Fibroblast of lung (primary cell): ENCODE data around the gene ANKS1A. TPM values are rescaled to one million over a fixed set of nuclear protein-coding genes. Genes with fewer than 3 reads are reported as not detected.

ENCODE experiments used
- DNase-seq, 2 donors: peaks; one replicate each; pipeline versions ENCODE4 v3.0.0 to v3.0.0-alpha.2; 2010; ENCODE audit warnings: low read depth in 2 of 2
- H2AFZ ChIP-seq: 2 replicates; pipeline ENCODE4 v1.5.1; 2012; ENCODE audit warnings: low read length, control low read depth, inconsistent platforms
- H3K27ac ChIP-seq: 2 replicates; pipeline ENCODE4 v1.5.1; 2011; ENCODE audit warnings: low read length, control low read depth; ENCODE audit not compliant: insufficient read depth
- H3K27me3 ChIP-seq: 2 replicates; pipeline ENCODE4 v1.5.1; 2011; ENCODE audit warnings: mild to moderate bottlenecking, low read length; ENCODE audit not compliant: control insufficient read depth, insufficient read depth
- H3K36me3 ChIP-seq: 2 replicates; pipeline ENCODE4 v1.5.1; 2011; ENCODE audit warnings: low read length; ENCODE audit not compliant: control insufficient read depth, insufficient read depth
- H3K4me1 ChIP-seq: 2 replicates; pipeline ENCODE4 v1.5.1; 2011; ENCODE audit warnings: low read length; ENCODE audit not compliant: control insufficient read depth, insufficient read depth; ENCODE audit errors: extremely low read depth
- H3K4me2 ChIP-seq: 2 replicates; pipeline ENCODE4 v1.5.1; 2011; ENCODE audit warnings: low read length, control low read depth; ENCODE audit not compliant: insufficient read depth; ENCODE audit errors: extremely low read depth
- H3K4me3 ChIP-seq, 4 experiments: fragments of 200-600 bp in 1 of 4; sonication (generic) in 1 of 4; replicated peaks in 1 of 4; 2 replicates each; pipeline ENCODE4 v1.5.1; 2011 to 2016; ENCODE audit warnings: low read length in 4 of 4, low read depth in 3 of 4, mild to moderate bottlenecking in 3 of 4, control low read depth in 2 of 4, inconsistent platforms in 1 of 4, mixed read lengths in 1 of 4; ENCODE audit not compliant: insufficient read depth in 1 of 4; ENCODE audit errors: control extremely low read depth in 1 of 4
- H3K79me2 ChIP-seq: 2 replicates; pipeline ENCODE4 v1.5.1; 2012; ENCODE audit warnings: mild to moderate bottlenecking, low read length, inconsistent platforms; ENCODE audit not compliant: control insufficient read depth, insufficient read depth
- H3K9ac ChIP-seq: 2 replicates; pipeline ENCODE4 v1.5.1; 2011; ENCODE audit warnings: mild to moderate bottlenecking, low read length, control low read depth; ENCODE audit not compliant: insufficient read depth
- H3K9me3 ChIP-seq: 2 replicates; pipeline ENCODE4 v1.5.1; 2012; ENCODE audit warnings: low read depth, low read length; ENCODE audit not compliant: control insufficient read depth, insufficient read depth
- H4K20me1 ChIP-seq: 2 replicates; pipeline ENCODE4 v1.5.1; 2011; ENCODE audit warnings: low read length; ENCODE audit not compliant: control insufficient read depth, insufficient read depth; ENCODE audit errors: extremely low read depth
- CTCF ChIP-seq, 2 donors: IDR thresholded peaks in 1 of 2; conservative IDR thresholded peaks in 1 of 2; 1 replicate in 1 of 2; 2 replicates in 1 of 2; pipeline ENCODE4 v1.5.1; 2011 to 2012; ENCODE audit warnings: low read length in 2 of 2, control low read depth in 1 of 2, inconsistent platforms in 1 of 2, low read depth in 1 of 2, mild to moderate bottlenecking in 1 of 2
- EZH2 ChIP-seq: IDR thresholded peaks from 2 replicates; pipeline ENCODE4 v1.5.1; 2012; ENCODE audit warnings: low read length, control low read depth, mild to moderate bottlenecking; ENCODE audit errors: missing control alignments
- polyA plus RNA-seq, 2 donors: library from polyadenylated mRNA; depleted of rRNA in 1 of 2; stranded (reverse) in 1 of 2; unstranded in 1 of 2; fragments of >200 nt; gene quantifications; 2 replicates each; pipeline ENCODE4 v1.2.1, GENCODE V29; 2011 to 2012; ENCODE audit warnings: missing spikeins in 1 of 2
- total RNA-seq: library from RNA; depleted of rRNA; stranded (reverse); fragments of >200 nt; gene quantifications from 2 replicates; pipeline ENCODE4 v1.2.1, GENCODE V29; 2014

ANKS1A gene
- total and polyA plus RNA-seq, 2 donors (not counting 1 experiment from before 2014, with no cell fraction given): 3.6 to 7.8 TPM

GRCh38 chr6:34938268-34938667, 49.2 kb downstream of the ANKS1A start:
- Histone ChIP-seq H3K27me3 (no peaks in the 10 kb centered on the region), H4K20me1 (no peaks in the 10 kb centered on the region), H3K4me2 (no peak overlapping the region), H3K4me3 (no peak overlapping the region), H2AFZ (no peak overlapping the region), H3K36me3 (no peaks in the 10 kb centered on the region), H3K79me2 (no peaks in the 10 kb centered on the region), H3K4me1 (no peaks in the 10 kb centered on the region), H3K9ac (no peak overlapping the region), H3K9me3 (no peaks in the 10 kb centered on the region), H3K27ac (no peak overlapping the region)
- no peak for DNase-seq
- TF ChIP-seq EZH2 (no peak), CTCF (conservative IDR thresholded peaks at IDR 0.05 in 1 of 2, IDR thresholded peaks at IDR 0.05 in 1 of 2; ENCODE audit: low read depth in 1 of 2, low read length in 2 of 2) (no peak)

GRCh38 chr6:34940030-34940434, 51.0 kb downstream of the ANKS1A start:
- no peak overlapping the region for H3K27ac ChIP-seq
- TF ChIP-seq CTCF (conservative IDR thresholded peaks at IDR 0.05 in 1 of 2, IDR thresholded peaks at IDR 0.05 in 1 of 2; ENCODE audit: low read depth in 1 of 2, low read length in 2 of 2) (no peak), EZH2 (no peak)
- no peak overlapping the region for H2AFZ ChIP-seq
- no peaks in the 10 kb centered on the region for H3K36me3 ChIP-seq
- peak in 1 of 2 donors; percentile 33 for DNase-seq
- H3K9ac ChIP-seq: no peak overlapping the region
- H3K79me2 ChIP-seq: no peaks in the 10 kb centered on the region
- no peaks in the 10 kb centered on the region for H4K20me1 ChIP-seq
- H3K4me2 ChIP-seq: no peak overlapping the region
- H3K27me3 ChIP-seq: no peaks in the 10 kb centered on the region
- H3K4me3 ChIP-seq: no peak overlapping the region
- H3K4me1 ChIP-seq: no peaks in the 10 kb centered on the region
- H3K9me3 ChIP-seq: no peaks in the 10 kb centered on the region

- H3K9me3 ChIP-seq: no peaks in the 10 kb centered on the region
- H3K4me2 ChIP-seq: no peak overlapping the region
- no peaks in the 10 kb centered on the region for H4K20me1 ChIP-seq
- no peak overlapping the region for H3K9ac ChIP-seq
- no peaks in the 10 kb centered on the region for H3K36me3 ChIP-seq
- no peak for TF ChIP-seq EZH2
- no peak for TF ChIP-seq CTCF (conservative IDR thresholded peaks at IDR 0.05 in 1 of 2, IDR thresholded peaks at IDR 0.05 in 1 of 2; ENCODE audit: low read depth in 1 of 2, low read length in 2 of 2)
- DNase-seq: no peak
- no peak overlapping the region for H3K27ac ChIP-seq
- H3K4me1 ChIP-seq: no peaks in the 10 kb centered on the region
- H3K4me3 ChIP-seq: no peak overlapping the region
- H2AFZ ChIP-seq: no peak overlapping the region
- no peaks in the 10 kb centered on the region for H3K27me3 ChIP-seq
- H3K79me2 ChIP-seq: no peaks in the 10 kb centered on the region
Observed at GRCh38 chr6:34941421-34941820, 52.4 kb downstream of the ANKS1A start.
